HCT116 (cell line): ENCODE data around the gene PPP2R1B.

Source experiments
- CEBPB ChIP-seq: IDR thresholded peaks from 2 replicates; pipeline ENCODE4 v1.6.1; 2012; ENCODE audit warnings: low read depth
- CTCF ChIP-seq, 3 experiments: fragments of 200-600 bp in 1 of 3; sonication (generic) in 1 of 3; IDR thresholded peaks in 2 of 3; conservative IDR thresholded peaks in 1 of 3; 2 replicates each; pipeline ENCODE4 v1.5.1; 2012 to 2017; ENCODE audit warnings: low read depth in 2 of 3, low read length in 2 of 3, antibody characterized with exemption in 1 of 3, borderline replicate concordance in 1 of 3, control low read depth in 1 of 3, mild to moderate bottlenecking in 1 of 3, mixed read lengths in 1 of 3, mixed run types in 1 of 3, moderate library complexity in 1 of 3; ENCODE audit not compliant: insufficient read depth in 1 of 3
- EGR1 ChIP-seq: IDR thresholded peaks from 2 replicates; pipeline ENCODE4 v1.6.1; 2012; ENCODE audit warnings: low read depth
- MAX ChIP-seq: IDR thresholded peaks from 2 replicates; pipeline ENCODE4 v1.6.1; 2012
- POLR2AphosphoS5 ChIP-seq: IDR thresholded peaks from 2 replicates; pipeline ENCODE4 v1.6.1; 2011; ENCODE audit warnings: mild to moderate bottlenecking, low read depth, low read length, moderate library complexity
- RAD21 ChIP-seq: IDR thresholded peaks from 2 replicates; pipeline ENCODE4 v1.6.1; 2012; ENCODE audit warnings: low read depth, mild to moderate bottlenecking
- SP1 ChIP-seq: IDR thresholded peaks from 2 replicates; pipeline ENCODE4 v1.6.1; 2012; ENCODE audit warnings: low read depth
- SRF ChIP-seq: IDR thresholded peaks from 2 replicates; pipeline ENCODE4 v1.6.1; 2012; ENCODE audit warnings: low read depth
- YY1 ChIP-seq: IDR thresholded peaks from 2 replicates; pipeline ENCODE4 v1.6.1; 2011; ENCODE audit warnings: low read length, low read depth, moderate library complexity, mild to moderate bottlenecking; ENCODE audit not compliant: insufficient replicate concordance; ENCODE audit errors: extremely low read depth

- TF ChIP-seq CTCF (IDR thresholded peaks at IDR 0.05 in 2 of 3, conservative IDR thresholded peaks at IDR 0.05 in 1 of 3; ENCODE audit: borderline replicate concordance in 1 of 3, insufficient read depth in 1 of 3, low read depth in 2 of 3, low read length in 2 of 3) (no peak), CEBPB (no peak), RAD21 (no peak), POLR2AphosphoS5 (no peak), EGR1 (no peak), SP1 (no peak), YY1 (no peak), SRF (no peak), MAX (no peak)
These were observed 11.9 kb upstream of the PPP2R1B start for GRCh38 chr11:111778047-111778558.
